Smooth muscle cell (in vitro differentiated cells): Measurements from ENCODE around the gene HHIPL2. TPM values are rescaled to one million over a fixed set of nuclear protein-coding genes. Genes with fewer than 3 reads are reported as not detected.

Experiments
- DNase-seq: peaks from one replicate; lab custom pipeline; 2025; ENCODE audit not compliant: unreplicated experiment; lab: John Stamatoyannopoulos, UW
- H2AFZ ChIP-seq: fragments of 200-600 bp; sonication (generic); 2 replicates; pipeline ENCODE4 v1.6.0; 2016; ENCODE audit warnings: antibody characterized with exemption, low read depth, mild to moderate bottlenecking
- H3F3A ChIP-seq: fragments of 200-600 bp; sonication (generic); 2 replicates; pipeline ENCODE4 v1.6.0; 2017; ENCODE audit warnings: antibody characterized with exemption, low read depth
- H3K27ac ChIP-seq: fragments of 200-600 bp; sonication (generic); 2 replicates; pipeline ENCODE4 v1.5.1; 2016; ENCODE audit warnings: low read depth, mild to moderate bottlenecking
- H3K27me3 ChIP-seq: fragments of 200-600 bp; sonication (generic); 2 replicates; pipeline ENCODE4 v1.6.1; 2016; ENCODE audit warnings: low read depth, mild to moderate bottlenecking
- H3K36me3 ChIP-seq: fragments of 200-600 bp; sonication (generic); 2 replicates; pipeline ENCODE4 v1.5.1; 2016; ENCODE audit warnings: low read depth
- H3K4me1 ChIP-seq: fragments of 200-600 bp; sonication (generic); 2 replicates; pipeline ENCODE4 v1.5.1; 2016; ENCODE audit warnings: low read depth
- H3K4me2 ChIP-seq: fragments of 200-600 bp; sonication (generic); 2 replicates; pipeline ENCODE4 v1.6.0; 2016; ENCODE audit warnings: mild to moderate bottlenecking
- H3K4me3 ChIP-seq: fragments of 200-600 bp; sonication (generic); 2 replicates; pipeline ENCODE4 v1.5.1; 2016; ENCODE audit warnings: mild to moderate bottlenecking
- H3K79me2 ChIP-seq: fragments of 200-600 bp; sonication (generic); 2 replicates; pipeline ENCODE4 v1.6.0; 2016; ENCODE audit warnings: low read depth, mild to moderate bottlenecking
- H3K9ac ChIP-seq: fragments of 200-600 bp; sonication (generic); 2 replicates; pipeline ENCODE4 v1.6.0; 2016; ENCODE audit warnings: low read depth
- H3K9me3 ChIP-seq: fragments of 200-600 bp; sonication (generic); replicated peaks from 2 replicates; pipeline ENCODE4 v1.5.1; 2016; ENCODE audit warnings: low read depth
- H4K20me1 ChIP-seq: fragments of 200-600 bp; sonication (generic); 2 replicates; pipeline ENCODE4 v1.6.0; 2016; ENCODE audit warnings: low read depth
- CTCF ChIP-seq: fragments of 200-600 bp; sonication (generic); IDR thresholded peaks from 2 replicates; pipeline ENCODE4 v1.5.1; 2017; ENCODE audit warnings: borderline replicate concordance, mild to moderate bottlenecking, antibody characterized with exemption; ENCODE audit not compliant: insufficient read depth, poor library complexity, severe bottlenecking
- WGBS: methylation state at CpG from one replicate; pipeline ENCODE4 v1.1.7; 2016; ENCODE audit warnings: low lambda C conversion rate; 5-methylcytosine and 5-hydroxymethylcytosine counted together
- polyA plus RNA-seq: library from polyadenylated mRNA; unstranded; fragments of >200 nt; fragmentation: Nextera tagmentation; extraction: Ambion mirVana; gene quantifications from 2 replicates; pipeline ENCODE4 v1.2.1, GENCODE V29; 2016
- total RNA-seq: library from RNA; depleted of rRNA; stranded (reverse); fragments of >200 nt; gene quantifications from 2 replicates; pipeline ENCODE4 v1.2.3, GENCODE V29; 2014

HHIPL2 gene
- total and polyA plus RNA-seq, 2 experiments from 2014 or later: 1.1 TPM; not detected in 1

- Histone ChIP-seq H2AFZ (no peak overlapping the region), H3K79me2 (no peaks in the 10 kb centered on the region), H3K4me3 (no peak overlapping the region), H3K4me2 (no peak overlapping the region), H3K27me3 (no peaks in the 10 kb centered on the region), H3K36me3 (no peaks in the 10 kb centered on the region), H3F3A (no peaks in the 10 kb centered on the region), H4K20me1 (no peaks in the 10 kb centered on the region), H3K4me1 (no peaks in the 10 kb centered on the region), H3K9ac (no peak overlapping the region), H3K27ac (no peak overlapping the region), H3K9me3 (no peaks in the 10 kb centered on the region)
- TF ChIP-seq CTCF: no peak
- 98% methylated on average over 5 of the region's 5 CpGs for WGBS
- no peak for DNase-seq
Observed at GRCh38 chr1:222554177-222554576, 6.3 kb upstream of the HHIPL2 start.

DNA sequence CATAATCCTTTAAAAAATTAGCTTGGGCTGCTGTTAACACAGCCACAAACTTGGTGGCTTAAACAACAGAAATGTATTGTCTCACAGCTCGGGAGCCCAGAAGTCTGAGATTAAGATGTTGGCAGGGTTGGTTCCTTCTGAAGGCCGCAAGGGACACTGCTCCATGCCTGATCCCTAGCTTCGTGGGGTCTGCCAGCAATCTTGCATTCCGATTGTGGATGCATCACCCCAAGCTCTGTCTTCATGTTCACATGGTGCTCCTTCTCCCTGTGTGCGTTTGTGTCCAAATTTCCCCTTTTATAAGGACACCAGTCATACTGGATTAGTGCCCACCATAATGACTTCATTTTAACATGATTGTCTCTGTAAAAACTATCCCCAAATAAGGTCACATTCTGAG, 5.0 kb upstream of the HHIPL2 start:
- Histone ChIP-seq H3K4me3 (no peak overlapping the region), H3K9me3 (no peaks in the 10 kb centered on the region), H3F3A (no peaks in the 10 kb centered on the region), H4K20me1 (no peaks in the 10 kb centered on the region), H3K36me3 (no peaks in the 10 kb centered on the region), H3K27ac (no peak overlapping the region), H3K4me1 (no peaks in the 10 kb centered on the region), H3K9ac (no peak overlapping the region), H3K27me3 (no peaks in the 10 kb centered on the region), H2AFZ (no peak overlapping the region), H3K4me2 (no peak overlapping the region), H3K79me2 (no peaks in the 10 kb centered on the region)
- no peak for DNase-seq
- 87% methylated on average over 5 of the region's 5 CpGs for WGBS
- TF ChIP-seq CTCF: no peak

DNA sequence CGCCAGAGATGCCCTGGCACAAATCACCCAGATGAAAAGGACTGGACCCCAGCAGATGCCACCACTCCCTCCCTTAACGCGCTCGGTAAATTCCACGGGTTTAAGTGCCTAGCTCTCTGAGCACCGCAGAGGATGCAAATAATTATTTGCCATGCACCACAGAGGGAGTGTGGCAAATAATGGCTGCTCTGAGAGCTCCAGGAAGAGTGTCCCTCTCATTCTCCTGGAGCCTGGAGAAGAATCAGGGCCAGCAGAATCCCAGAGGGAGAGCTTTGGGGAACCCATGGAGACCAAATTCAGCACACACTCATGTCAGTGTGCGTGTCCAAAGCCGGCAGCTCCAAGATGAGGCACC, 667 bp downstream of the HHIPL2 start:
- H3K27ac ChIP-seq: peak overlapping the region; percentile 37

More for the DNA sequence above, 667 bp downstream of the HHIPL2 start:
- no peaks in the 10 kb centered on the region for H4K20me1 ChIP-seq
- TF ChIP-seq CTCF: peak; percentile 5
- no peaks in the 10 kb centered on the region for H3K27me3 ChIP-seq
- peaks cover 9% of the 10 kb centered on the region for H3F3A ChIP-seq
- H3K36me3 ChIP-seq: no peaks in the 10 kb centered on the region
- no peak overlapping the region for H3K4me3 ChIP-seq
- peaks cover 7% of the 10 kb centered on the region for H3K4me1 ChIP-seq
- H2AFZ ChIP-seq: no peak overlapping the region
- no peak for DNase-seq
- H3K4me2 ChIP-seq: peak overlapping the region; percentile 74
- H3K9me3 ChIP-seq: no peaks in the 10 kb centered on the region
- no peaks in the 10 kb centered on the region for H3K79me2 ChIP-seq
- WGBS: 35% methylated on average over 8 of the region's 8 CpGs
- no peak overlapping the region for H3K9ac ChIP-seq
